ENCODE measurements around the gene LSMEM2.
"Not testable (repeated sequence)": the region's sequence is repeated elsewhere in the genome, so short reads cannot be mapped to it uniquely, and the experiment has no call there.

DNA sequence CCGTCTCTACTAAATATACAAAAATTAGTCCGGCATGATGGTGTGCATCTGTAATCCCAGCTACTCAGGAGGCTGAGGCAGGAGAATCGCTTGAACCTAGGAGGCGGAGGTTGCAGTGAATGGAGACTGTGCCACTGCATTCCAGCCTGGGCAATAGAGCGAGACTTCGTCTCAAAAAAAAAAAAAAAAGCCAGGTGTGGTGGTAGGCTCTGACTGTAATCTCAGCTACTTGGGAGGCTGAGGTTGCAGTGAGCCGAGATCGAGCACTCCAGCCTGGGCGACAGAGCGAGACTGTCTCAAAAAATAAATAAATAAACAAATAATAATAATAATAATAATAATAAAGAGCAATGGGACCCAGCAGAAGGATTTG, 6.4 kb upstream of the LSMEM2 start:
- not testable (repeated sequence) for TF ChIP-seq REST (IDR thresholded peaks at IDR 0.05); FOXS1 (CRISPR knock-in tag; IDR thresholded peaks at IDR 0.05); EP300 (IDR thresholded peaks at IDR 0.05); ESRRA (IDR thresholded peaks at IDR 0.05; ENCODE audit: borderline replicate concordance, low read length); EHF (CRISPR knock-in tag; IDR thresholded peaks at IDR 0.05); HDAC2 (IDR thresholded peaks at IDR 0.05); RFX5 (IDR thresholded peaks at IDR 0.05); CHD2 (IDR thresholded peaks at IDR 0.05; ENCODE audit: low read length, partially characterized antibody); KDM1A (IDR thresholded peaks at IDR 0.05; ENCODE audit: low read depth); POLR2A (IDR thresholded peaks at IDR 0.05; ENCODE audit: low read length); BHLHE40 (IDR thresholded peaks at IDR 0.05; ENCODE audit: low read depth, low read length); NPAS2 (CRISPR knock-in tag; IDR thresholded peaks at IDR 0.05; ENCODE audit: borderline replicate concordance); CEBPB (IDR thresholded peaks at IDR 0.05)
- TF ChIP-seq, protein P1, sequence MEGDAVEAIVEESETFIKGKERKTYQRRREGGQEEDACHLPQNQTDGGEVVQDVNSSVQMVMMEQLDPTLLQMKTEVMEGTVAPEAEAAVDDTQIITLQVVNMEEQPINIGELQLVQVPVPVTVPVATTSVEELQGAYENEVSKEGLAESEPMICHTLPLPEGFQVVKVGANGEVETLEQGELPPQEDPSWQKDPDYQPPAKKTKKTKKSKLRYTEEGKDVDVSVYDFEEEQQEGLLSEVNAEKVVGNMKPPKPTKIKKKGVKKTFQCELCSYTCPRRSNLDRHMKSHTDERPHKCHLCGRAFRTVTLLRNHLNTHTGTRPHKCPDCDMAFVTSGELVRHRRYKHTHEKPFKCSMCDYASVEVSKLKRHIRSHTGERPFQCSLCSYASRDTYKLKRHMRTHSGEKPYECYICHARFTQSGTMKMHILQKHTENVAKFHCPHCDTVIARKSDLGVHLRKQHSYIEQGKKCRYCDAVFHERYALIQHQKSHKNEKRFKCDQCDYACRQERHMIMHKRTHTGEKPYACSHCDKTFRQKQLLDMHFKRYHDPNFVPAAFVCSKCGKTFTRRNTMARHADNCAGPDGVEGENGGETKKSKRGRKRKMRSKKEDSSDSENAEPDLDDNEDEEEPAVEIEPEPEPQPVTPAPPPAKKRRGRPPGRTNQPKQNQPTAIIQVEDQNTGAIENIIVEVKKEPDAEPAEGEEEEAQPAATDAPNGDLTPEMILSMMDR (IDR thresholded peaks at IDR 0.05), result not testable (repeated sequence)

Data from A549 (cell line).